ENCODE measurements around the gene PIGN. TPM values are rescaled to one million over a fixed set of nuclear protein-coding genes. Genes with fewer than 3 reads are reported as not detected.

PIGN gene
- total RNA-seq, 1 experiment from 2014 or later = 30.9 TPM

DNA sequence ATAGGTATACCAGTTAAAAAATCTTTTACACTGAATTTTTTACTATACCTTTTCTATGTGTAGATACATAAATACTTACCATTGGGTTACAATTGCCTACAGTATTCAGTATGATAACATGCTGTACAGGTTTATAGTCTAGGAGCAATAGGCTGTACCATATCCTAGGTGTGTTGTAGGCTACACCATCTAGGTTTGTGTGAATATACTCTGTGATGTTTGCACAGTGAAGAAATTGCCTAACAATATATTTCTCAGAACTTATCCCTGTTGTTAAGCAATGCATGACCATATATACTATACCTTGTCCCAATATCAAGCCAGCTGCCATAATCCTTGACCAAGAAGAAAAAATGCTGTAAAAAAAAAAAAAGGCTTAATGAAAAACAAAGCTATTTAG lies 114.5 kb downstream of the PIGN start:
- Histone ChIP-seq H3K4me1 (ENCODE audit: insufficient read depth, low read length) (no peaks in the 10 kb centered on the region), H2BK20ac (ENCODE audit: low read depth, low read length, poor library complexity, severe bottlenecking) (no peak overlapping the region), H3K18ac (ENCODE audit: insufficient read length, low read depth, low read length) (no peak overlapping the region), H2AFZ (ENCODE audit: low read length) (no peak overlapping the region), H3K14ac (ENCODE audit: insufficient read depth, low read length) (no peak overlapping the region), H3K9ac (ENCODE audit: extremely low read depth, insufficient read length, low read length) (no peak overlapping the region), H3K79me2 (ENCODE audit: insufficient read depth, low read length) (no peaks in the 10 kb centered on the region), H3K4me2 (ENCODE audit: insufficient read depth, insufficient read length, low read length) (no peak overlapping the region), H2AK5ac (ENCODE audit: insufficient read length, low read length) (no peak overlapping the region), H3K56ac (ENCODE audit: insufficient read length, low read depth, low read length) (no peak overlapping the region), H3K23ac (ENCODE audit: insufficient read length, low read depth, low read length) (no peak overlapping the region), H3K9me3 (ENCODE audit: control insufficient read depth, low read depth, low read length) (no peaks in the 10 kb centered on the region), H2BK12ac (ENCODE audit: insufficient read length, low read depth, low read length) (no peak overlapping the region), H3K27me3 (ENCODE audit: insufficient read depth, low read length) (no peaks in the 10 kb centered on the region), H2BK15ac (ENCODE audit: low read depth, low read length) (no peak overlapping the region), H4K20me1 (ENCODE audit: control insufficient read depth, insufficient read depth, insufficient read length) (no peaks in the 10 kb centered on the region), H3K4ac (ENCODE audit: low read depth, low read length) (no peak overlapping the region), H2BK120ac (ENCODE audit: low read depth, low read length, poor library complexity, severe bottlenecking) (no peak overlapping the region), H4K91ac (ENCODE audit: insufficient read length, low read depth, low read length) (no peak overlapping the region), H3K27ac (ENCODE audit: insufficient read length, low read depth, low read length) (no peak overlapping the region), H3T11ph (ENCODE audit: low read length) (no peak overlapping the region), H3K79me1 (ENCODE audit: insufficient read depth, low read depth, low read length, poor library complexity, severe bottlenecking) (no peaks in the 10 kb centered on the region), H3K23me2 (ENCODE audit: insufficient read length, low read depth, low read length, poor library complexity, severe bottlenecking) (no peaks in the 10 kb centered on the region), H4K5ac (ENCODE audit: insufficient read length, low read depth, low read length) (no peak overlapping the region), H4K8ac (replicated peaks; ENCODE audit: insufficient read length, low read depth, low read length) (no peak overlapping the region), H2BK5ac (ENCODE audit: insufficient read length, low read length) (no peak overlapping the region)
- no peak overlapping the region for H3K4me3 Mint-ChIP-seq
- H3K27me3 Mint-ChIP-seq (ENCODE audit: low read depth) = no peaks in the 10 kb centered on the region
- H3K27ac Mint-ChIP-seq = no peak overlapping the region
- no peak for DNase-seq
- TF ChIP-seq, protein P1, sequence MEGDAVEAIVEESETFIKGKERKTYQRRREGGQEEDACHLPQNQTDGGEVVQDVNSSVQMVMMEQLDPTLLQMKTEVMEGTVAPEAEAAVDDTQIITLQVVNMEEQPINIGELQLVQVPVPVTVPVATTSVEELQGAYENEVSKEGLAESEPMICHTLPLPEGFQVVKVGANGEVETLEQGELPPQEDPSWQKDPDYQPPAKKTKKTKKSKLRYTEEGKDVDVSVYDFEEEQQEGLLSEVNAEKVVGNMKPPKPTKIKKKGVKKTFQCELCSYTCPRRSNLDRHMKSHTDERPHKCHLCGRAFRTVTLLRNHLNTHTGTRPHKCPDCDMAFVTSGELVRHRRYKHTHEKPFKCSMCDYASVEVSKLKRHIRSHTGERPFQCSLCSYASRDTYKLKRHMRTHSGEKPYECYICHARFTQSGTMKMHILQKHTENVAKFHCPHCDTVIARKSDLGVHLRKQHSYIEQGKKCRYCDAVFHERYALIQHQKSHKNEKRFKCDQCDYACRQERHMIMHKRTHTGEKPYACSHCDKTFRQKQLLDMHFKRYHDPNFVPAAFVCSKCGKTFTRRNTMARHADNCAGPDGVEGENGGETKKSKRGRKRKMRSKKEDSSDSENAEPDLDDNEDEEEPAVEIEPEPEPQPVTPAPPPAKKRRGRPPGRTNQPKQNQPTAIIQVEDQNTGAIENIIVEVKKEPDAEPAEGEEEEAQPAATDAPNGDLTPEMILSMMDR (conservative IDR thresholded peaks at IDR 0.05) = no peak
- H3K9me3 Mint-ChIP-seq = no peaks in the 10 kb centered on the region
- no peaks in the 10 kb centered on the region for H3K4me1 Mint-ChIP-seq
- no peaks in the 10 kb centered on the region; a peak in 1 of 7 replicates for H3K36me3 Mint-ChIP-seq (ENCODE audit: insufficient read depth in 1 of 3, low read depth in 3 of 3)

Data from H9 (cell line).